GM19351 (cell line): ENCODE data around the gene TEX101.
"Not testable (repeated sequence)": the region's sequence is repeated elsewhere in the genome, so short reads cannot be mapped to it uniquely, and the experiment has no call there.

Experiments
- ATAC-seq: cut with Tn5 transposase; IDR thresholded peaks from one replicate; pipeline ENCODE4 v1.9.1; 2021; ENCODE audit warnings: mild to moderate bottlenecking, moderate library complexity; ENCODE audit not compliant: unreplicated experiment

TEX101 gene

DNA sequence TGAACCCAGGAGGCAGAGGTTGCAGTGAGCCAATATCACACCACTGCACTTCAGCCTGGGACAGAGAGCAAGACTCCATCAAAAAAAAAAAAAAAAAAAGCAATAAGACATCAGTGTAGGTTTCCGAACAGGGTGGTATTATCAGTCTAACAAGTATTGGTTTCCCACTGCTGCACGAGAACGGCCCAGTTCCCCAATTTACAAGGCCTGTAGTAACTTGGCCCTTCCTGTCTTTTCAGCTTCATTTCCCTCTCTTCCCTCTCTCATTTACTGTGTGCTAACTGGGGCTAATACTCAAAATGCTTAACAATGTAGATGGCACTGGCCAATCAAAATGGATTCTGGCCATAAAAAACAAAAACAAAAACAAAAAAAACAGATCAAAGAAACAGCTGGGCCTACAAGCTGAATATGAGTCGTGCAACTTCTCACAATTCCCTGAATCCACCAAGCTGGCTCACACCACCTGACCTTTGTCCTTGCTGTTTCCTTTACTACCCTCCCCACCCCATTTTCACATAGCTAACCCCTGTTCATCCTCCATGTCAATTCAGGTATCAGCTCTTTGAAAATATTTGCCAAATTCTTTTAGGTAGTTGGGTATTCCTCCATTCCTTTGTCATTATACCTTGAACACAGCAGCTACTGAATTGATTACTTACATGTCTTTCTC, 2.4 kb downstream of the TEX101 start:
- ATAC-seq = no peak

DNA sequence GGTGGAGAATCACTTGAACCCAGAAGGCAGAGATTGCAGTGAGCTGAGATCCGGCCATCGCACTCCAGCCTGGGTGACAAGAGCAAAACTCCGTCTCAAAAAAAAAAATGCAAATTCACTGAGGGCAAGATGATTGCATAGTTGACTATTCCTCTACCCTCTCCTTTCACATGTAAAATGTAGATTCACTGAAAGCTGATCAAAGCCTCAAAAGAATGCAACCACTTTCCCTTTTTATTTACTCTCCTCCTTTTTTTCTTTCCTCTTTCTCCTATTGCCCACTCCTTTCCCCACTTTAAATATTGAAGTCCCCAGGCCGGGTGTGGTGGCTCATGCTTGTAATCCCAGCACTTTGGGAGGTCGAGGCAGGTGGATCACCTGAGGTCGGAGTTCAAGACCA, 6.3 kb downstream of the TEX101 start:
- no peak for ATAC-seq

- ATAC-seq = no peak
These were observed 7.5 kb downstream of the TEX101 start for GRCh38 chr19:43422000-43422688.

DNA sequence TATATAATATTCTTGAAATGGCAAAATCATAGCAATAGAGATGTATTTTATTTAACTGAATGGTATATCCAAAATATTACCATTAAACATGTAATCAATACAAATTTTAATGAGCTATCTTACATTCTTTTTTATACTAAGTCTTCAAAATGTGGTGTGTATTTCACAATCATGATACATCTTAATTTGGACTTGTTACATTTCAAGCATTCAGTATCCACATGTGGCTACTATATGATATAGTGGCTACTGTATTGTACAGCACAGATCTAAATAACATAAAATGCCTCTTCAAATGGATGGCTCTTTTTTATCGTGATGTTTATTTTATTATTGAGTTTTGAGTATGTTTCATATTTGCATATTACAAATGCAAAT, 8.0 kb downstream of the TEX101 start:
- ATAC-seq = no peak

DNA sequence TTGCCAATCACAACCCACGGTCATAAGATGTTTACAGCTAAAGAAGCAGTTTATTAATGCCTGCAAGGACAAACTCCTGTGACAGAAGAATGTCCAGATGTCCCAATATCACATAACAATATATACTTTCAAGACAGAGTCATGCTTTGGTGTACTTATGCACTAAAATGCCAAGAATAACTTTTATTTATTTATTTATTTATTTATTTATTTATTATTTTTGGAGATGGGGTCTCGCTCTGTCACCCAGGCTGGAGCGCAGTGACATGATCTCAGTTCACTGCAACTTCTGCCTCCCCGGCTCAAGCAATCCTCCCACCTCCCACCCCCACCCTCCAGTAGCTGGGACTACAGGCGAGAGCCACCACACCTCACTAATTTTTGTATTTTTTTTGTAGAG, 9.1 kb downstream of the TEX101 start:
- no peak for ATAC-seq

DNA sequence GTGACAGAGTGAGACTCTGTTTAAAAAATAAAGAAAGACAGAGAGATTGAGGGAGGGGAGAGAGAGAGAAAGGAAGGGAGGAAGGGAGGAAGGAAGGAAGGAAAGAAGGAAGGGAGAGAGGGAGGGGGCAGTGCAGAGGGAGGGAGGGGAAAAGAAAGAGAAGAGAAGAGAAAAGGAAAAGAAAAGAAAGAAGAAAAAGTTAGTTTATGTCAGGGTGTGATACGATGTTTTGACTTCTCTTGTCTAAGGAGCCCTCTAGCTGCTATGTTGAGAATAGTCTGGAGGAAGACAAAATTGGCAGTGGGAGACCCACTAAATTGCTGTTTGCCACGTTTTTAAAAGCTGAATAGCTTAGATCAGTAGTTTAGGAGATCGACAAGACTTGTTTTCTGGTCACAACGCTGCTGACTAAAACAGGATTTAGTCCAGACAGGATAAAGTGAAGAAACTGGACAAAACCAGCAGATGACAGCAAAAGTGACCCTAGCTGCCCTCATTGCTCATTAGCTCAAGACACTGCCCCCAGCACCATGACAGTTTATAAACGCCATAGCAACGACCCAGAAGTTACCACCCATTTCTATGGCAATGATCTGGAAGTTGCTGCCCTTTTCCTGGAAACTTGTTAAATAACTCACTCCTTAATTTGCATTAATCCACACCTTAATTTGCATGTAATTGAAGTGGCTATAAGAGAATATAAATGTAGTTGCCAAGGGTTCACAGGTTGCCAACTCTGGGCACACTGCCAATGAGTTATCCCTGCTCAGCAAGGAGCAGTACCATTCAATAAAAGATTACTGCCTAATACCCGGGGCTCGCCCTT, 11.1 kb downstream of the TEX101 start:
- no peak for ATAC-seq

DNA sequence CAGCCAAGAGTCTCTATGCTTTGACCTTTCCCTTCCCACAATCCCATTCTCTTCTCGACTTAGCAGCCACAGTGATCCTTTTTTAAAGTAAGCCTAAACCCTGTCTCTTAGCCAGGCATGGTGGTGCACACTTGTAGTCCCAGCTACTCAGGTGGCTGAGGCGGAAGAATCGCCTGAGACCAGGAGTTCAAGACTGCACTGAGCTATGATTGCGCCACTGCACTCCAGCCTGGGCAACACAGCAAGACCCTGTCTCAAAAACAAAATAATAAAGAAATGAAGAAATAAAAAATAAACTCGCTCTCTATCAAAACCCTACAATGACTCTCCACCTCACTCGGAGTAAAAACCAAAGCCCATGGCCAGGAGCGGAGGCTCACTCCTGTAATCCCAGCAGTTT, 14.7 kb downstream of the TEX101 start:
- no peak for ATAC-seq

DNA sequence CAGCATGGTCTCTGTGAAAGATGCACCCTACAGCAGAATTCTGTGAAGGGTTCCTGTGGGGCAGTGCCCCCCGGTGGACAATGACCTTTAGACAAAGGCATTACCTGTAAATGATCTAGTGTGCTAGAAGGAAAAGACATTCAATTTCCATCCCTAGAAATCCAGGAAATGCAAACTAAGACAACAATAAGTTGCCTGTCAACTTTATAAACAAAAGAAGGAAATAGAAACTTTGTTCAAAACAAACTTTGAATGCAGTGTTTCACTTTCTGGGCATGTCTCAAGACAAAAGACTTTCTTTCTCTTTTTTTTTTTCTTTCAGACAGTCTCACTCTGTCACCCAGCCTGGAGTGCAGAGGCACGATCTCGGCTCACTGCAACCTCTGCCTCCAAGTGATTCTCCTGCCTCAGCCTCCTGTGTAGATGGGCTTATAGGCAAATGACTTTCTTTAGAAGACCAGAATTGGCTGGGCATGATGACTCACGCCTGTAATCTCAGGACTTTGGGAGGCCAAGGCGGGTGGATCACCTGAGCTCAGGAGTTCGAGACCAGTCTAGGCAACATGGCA, 15.5 kb downstream of the TEX101 start:
- no peak for ATAC-seq

GRCh38 chr19:43430976-43431375, 16.3 kb downstream of the TEX101 start:
- ATAC-seq = no peak

DNA sequence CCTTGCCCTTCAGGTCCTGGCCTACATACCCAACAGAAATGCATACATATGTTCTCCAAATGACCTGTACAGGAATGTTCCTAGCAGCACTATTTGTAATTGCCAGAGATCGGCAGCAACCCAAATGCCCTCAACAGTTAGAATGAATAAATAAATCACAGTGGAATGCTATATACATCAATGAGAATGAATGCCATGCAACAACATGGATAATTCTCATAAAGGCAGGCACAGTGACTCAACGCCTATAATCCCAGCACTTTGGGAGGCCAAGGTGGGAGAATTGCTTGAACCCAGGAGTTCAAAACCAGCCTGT, 18.6 kb downstream of the TEX101 start:
- ATAC-seq = no peak

- ATAC-seq = no peak
These were observed 19.0 kb downstream of the TEX101 start for GRCh38 chr19:43433689-43434088.

GRCh38 chr19:43435775-43436174, 21.1 kb downstream of the TEX101 start:
- no peak for ATAC-seq

- ATAC-seq = not testable (repeated sequence)
These were observed 22.6 kb downstream of the TEX101 start for GRCh38 chr19:43437284-43437683.

DNA sequence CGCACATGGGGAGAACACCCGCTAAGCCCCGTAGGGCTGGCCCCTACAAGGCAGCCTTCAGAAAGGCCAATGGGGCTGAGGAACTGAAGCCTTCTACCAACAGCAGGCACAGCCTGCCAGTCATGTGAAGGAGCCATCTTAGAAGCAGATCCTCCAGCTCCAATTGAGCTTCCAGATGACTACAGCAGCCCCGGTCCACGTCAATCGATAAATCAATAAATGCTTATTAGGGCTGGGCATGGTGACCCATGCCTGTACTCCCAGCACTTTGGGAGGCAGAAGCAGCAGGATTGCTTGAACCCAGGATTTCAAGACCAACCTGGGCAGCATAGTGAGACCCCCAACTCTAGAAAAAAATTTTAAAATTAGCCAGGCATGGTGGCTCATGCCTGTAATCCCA, 23.0 kb downstream of the TEX101 start:
- ATAC-seq = no peak

GRCh38 chr19:43438291-43439031, 23.8 kb downstream of the TEX101 start:
- ATAC-seq = no peak

DNA sequence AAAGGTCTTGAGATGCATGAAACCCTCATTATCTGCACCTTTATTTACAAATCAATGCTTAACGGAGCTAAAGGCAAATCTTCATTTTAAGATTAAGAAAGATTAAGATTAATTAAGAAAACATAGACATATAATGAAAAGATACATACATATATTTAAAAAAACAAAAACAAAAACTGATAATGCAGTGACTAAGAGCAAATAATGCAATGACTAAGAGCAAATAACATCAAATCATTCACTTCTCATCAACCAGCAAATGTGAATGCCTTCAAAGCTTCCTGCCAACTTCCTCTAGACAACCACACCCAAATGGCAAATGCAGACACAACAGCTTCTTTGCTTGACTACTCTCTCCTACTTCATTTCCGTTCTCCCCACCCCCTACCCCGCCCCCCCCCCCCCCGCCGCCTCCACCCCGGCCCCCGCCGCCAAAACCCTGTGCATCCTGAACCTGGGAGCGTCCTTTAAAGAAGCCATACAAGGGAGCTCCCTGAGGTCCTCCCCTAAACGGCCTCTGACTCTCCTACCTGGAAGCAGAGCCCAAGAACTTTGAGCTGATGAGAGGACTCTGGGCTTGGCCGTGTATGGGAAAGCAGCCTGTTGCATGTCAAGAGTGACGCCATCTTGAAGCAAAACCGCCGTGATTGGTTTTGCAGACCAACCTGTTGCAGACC, 24.5 kb downstream of the TEX101 start:
- ATAC-seq = no peak

DNA sequence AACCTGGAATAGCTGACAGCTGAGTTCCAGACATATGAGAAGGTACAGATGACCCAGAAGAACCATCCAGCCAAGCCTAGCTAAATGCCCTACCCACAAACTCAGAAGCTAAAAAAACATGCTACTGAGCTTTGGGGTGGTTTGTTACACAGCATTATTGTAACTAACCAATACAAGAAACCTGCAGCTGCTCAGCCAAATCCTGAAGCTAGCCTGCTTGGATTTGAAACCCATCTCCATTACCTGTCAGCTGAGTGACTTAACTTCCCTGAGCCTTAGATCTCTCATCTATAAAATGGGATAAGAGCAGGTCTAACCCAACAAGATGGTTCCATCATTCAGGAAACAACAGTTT, 25.0 kb downstream of the TEX101 start:
- ATAC-seq = no peak

DNA sequence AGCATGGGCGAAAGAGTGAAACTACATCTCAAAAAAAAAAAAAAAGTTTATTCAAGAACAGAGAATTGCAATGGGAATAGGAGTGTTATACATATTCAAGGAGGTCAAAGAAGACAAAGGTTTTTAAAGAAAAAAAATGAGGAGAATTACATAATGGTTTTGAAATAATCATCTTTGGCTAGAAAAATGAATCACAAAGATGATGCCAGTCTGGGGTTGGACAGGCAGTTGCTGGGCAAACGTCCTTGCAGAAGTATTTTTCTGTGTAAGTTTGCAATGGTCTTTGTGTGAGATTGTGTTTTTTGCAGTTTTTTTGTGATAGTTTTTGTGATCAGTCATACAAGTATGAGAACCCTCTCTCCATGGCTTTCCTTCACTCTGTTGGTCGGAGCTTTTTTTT, 27.0 kb downstream of the TEX101 start:
- no peak for ATAC-seq

- not testable (repeated sequence) for ATAC-seq
These were observed 29.4 kb downstream of the TEX101 start for GRCh38 chr19:43444091-43444490.

- ATAC-seq = no peak
These were observed 30.0 kb downstream of the TEX101 start for GRCh38 chr19:43444531-43445287.
